Activated CD4-positive, alpha-beta T cell treated with anti-CD3 and anti-CD28 coated beads, Interleukin-2, amount 50 U/mL, for 1 hour (primary cell): ENCODE measurements around the gene CD63.
"Not testable (repeated sequence)": the region's sequence is repeated elsewhere in the genome, so short reads cannot be mapped to it uniquely, and the experiment has no call there.

Experiments
- DNase-seq: peaks from one replicate; pipeline ENCODE4 v3.0.0-alpha.2; 2020

Gene CD63

DNA sequence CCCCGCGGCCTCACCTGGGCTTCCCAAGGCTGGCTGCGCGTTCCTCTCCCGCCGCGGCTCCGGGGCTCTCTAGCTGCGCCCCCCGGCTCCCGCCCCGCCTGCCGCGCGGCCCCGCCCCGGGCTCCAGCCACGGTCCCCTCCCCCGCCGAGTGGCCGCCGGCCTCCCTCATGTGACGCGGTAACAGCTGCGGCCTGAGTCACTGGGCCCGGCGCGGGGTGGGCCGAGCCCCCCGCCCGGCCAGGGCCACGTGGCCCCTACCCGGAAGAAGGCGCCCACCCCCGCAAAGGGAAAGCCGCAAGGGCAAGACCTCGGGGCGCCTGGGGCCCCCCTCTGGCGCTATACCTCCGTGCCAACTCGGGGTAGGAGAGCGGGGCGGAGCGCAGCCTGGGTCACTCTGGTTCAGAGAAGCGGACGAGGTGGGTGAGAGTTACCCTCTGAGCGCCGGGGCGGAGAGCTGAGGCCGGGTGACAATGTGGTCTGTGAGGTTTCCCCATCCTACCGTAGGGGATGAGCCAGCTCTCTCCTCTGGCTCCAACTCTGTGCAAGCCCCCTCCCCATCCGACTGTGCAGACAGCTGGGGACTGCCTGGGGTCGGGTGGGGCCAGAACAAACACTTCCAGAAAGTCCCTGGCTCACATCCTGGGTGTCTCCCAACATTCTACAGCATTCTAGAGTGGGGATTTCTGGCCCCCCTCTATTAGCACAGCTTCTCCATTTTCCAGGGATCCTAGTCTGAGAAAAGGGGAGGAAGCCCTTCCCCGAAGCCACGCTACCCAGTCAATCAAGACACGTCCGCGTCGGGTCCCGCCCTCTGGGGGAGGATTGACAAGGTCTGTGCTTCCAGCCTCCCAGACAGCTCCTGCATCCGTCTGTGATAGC is at the start of gene CD63:
Gene CD63 (minus strand): TSS at position 71 of the 880 bp plus-strand sequence. CDS start 668 bp downstream, outside the sequence.
- peak; percentile 40 for DNase-seq

- DNase-seq: no peak
Measured at GRCh38 chr12:55777856-55778255, 49.0 kb upstream of the CD63 start.

DNA sequence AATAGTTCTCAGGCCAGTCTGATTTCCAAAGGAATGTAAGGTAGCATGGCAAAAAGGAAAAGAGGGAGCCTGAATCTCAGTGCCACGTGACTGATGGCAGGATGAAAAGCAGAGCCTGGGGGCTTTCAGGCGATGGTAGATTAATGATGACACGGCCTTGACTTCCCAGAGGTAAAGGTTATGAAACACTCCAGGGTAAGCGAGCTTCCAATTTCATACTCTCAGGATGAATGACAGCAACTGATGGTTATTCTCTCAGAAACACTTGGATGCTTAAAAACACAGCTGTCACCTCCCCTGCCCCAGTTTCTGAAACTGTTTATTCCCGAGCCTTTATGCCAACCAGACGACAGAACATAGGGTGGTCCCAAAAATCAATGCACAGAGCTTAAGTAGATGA is 42.9 kb upstream of the CD63 start:
- no peak for DNase-seq

GRCh38 chr12:55767156-55767555 is 38.3 kb upstream of the CD63 start:
- no peak for DNase-seq

DNA sequence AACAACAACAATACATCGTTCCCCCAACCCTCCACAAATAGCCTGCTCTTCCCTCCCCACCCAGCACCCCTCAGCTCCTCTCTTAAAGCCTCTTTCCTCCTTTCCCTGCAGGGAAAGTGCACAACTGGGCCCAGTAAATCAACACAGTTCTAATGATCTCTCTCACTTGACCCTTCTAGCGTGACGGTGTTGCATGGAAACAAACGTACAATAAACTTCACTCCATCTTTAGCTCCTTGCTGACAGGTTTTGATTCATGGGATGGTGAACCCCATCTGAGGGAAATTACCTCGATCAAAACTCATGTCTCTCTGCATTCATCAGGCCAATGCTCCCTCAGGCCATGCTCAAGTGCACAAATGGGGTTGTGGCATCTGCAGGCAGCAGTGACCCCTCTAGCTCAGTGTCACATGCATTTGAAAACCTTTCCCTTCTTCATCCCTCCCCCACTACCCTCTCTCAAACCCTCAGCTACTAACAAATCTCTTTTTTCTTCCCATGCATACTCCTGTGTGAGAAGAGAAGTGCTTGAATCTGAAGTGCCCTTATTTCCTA is 37.0 kb upstream of the CD63 start:
- DNase-seq: no peak

DNA sequence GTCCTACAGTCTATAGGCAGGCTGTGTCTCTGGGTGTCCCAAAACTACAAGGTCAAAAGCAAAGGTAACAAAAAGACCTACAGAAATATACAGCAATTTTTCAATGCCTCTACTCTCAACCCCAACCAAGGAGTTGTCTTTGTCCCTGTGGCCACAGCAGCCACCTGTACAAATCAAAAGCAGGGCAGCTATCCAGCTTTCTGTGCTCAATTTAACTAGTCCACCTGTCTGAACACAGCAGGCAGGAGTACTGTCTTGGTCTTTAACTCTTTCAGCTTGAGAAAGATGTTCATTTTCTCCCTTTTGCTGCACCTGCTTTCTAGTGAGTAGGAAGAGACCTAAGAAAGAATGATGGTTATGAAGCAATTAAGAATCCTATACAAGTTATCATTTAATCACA is 33.8 kb upstream of the CD63 start:
- no peak for DNase-seq

DNA sequence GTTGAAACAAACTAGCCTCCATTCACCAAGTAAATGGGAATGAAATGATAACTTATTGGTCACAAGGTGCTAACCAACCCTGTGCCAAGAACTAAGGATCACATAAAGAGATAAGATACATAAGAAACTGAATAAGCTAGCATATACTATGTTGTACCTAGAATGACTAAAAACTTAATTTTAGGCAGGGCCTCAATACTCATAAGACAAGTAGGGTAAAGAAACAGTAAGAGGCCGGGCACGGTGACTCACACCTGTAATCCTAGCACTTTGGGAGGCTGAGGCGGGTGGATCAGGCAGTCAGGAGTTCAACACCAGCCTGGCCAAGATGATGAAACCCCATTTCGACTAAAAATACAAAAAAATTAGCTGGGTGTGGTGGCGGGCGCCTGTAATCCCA is 31.9 kb upstream of the CD63 start:
- no peak for DNase-seq

- not testable (repeated sequence) for DNase-seq
Measured at GRCh38 chr12:55758575-55758974, 29.8 kb upstream of the CD63 start.

GRCh38 chr12:55757701-55758100 is 28.9 kb upstream of the CD63 start:
- no peak for DNase-seq

DNA sequence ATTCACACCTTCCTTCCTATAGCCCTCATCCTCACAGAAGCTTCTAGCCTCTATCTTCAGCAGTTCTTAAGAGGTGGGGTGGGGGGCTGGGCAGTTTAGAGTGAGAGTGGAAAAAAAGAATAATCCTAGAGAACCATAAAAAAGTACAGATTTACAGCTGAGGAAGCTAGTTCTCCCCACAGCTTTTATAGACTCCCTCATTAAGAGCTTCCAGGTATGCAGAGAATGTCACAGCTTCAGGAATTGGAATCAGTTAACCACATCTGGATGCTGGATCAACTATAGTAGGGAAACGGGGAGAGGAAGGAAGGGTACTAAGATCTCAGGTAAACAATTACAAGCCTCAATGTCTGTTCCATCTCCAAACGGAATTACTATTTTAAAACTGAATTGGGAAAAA is 26.4 kb upstream of the CD63 start:
- DNase-seq: no peak

GRCh38 chr12:55748230-55748993 is 19.6 kb upstream of the CD63 start:
- no peak for DNase-seq

DNA sequence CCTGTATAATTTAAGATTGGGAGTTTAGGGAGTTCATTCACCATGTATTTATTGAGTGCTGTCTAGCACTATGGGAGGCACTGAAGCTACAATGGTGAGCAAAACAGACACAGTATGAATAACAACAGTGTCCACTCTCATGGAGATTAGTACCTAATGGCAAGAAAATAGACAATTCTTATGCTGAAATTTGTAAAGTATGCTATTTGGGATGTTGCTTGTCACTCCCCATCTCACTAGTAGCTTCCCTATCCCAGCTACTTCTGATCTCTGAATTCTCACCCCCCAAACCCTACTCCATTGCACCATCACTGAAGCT is 18.1 kb upstream of the CD63 start:
- no peak for DNase-seq

DNA sequence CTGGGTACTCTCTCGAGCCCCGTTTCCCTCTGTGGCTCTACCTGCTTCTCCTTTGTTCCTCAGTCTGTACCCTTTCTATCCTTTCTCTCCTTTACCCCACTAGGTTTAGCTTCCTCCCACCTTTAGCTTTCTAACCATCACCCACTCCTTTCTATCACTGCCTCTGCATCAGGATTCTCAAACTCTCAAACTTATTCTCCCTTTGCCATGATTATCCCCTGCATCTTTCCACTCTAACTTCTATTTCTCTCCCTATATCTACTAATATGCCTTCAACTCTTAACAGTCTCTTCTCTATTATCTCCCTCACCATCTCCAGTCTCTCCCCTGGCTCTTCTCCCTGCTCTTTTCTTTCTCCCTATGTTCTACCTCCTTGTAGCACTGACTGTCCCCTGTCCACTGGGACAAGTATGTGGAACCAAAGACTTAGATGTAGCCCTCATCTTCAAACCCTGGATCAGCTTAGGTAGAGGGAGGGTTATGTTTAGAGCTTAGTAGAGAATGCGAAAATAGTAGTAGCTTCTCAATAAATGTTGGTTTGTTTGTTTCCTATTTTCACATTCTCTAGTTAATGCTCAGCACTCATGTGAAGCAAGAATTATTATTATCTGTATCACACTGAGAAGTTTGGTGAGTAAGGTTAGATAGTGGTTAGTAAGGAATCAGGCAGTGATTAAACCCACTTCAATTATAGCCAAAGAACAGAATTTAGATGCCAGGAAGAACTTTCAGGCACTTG is 17.5 kb upstream of the CD63 start:
- DNase-seq: no peak

GRCh38 chr12:55745361-55746173 is 16.8 kb upstream of the CD63 start:
- no peak for DNase-seq

- no peak for DNase-seq
Measured at GRCh38 chr12:55744340-55745030, 15.7 kb upstream of the CD63 start.

- DNase-seq: peak; percentile 45
Measured at GRCh38 chr12:55743406-55744339, 14.9 kb upstream of the CD63 start.

GRCh38 chr12:55742719-55743405 is 14.1 kb upstream of the CD63 start, which contains the start of gene GDF11:
GDF11 (plus strand) TSS chr12:55743122; CDS start chr12:55743317, 195 bp downstream.
- DNase-seq: peak; percentile 69

DNA sequence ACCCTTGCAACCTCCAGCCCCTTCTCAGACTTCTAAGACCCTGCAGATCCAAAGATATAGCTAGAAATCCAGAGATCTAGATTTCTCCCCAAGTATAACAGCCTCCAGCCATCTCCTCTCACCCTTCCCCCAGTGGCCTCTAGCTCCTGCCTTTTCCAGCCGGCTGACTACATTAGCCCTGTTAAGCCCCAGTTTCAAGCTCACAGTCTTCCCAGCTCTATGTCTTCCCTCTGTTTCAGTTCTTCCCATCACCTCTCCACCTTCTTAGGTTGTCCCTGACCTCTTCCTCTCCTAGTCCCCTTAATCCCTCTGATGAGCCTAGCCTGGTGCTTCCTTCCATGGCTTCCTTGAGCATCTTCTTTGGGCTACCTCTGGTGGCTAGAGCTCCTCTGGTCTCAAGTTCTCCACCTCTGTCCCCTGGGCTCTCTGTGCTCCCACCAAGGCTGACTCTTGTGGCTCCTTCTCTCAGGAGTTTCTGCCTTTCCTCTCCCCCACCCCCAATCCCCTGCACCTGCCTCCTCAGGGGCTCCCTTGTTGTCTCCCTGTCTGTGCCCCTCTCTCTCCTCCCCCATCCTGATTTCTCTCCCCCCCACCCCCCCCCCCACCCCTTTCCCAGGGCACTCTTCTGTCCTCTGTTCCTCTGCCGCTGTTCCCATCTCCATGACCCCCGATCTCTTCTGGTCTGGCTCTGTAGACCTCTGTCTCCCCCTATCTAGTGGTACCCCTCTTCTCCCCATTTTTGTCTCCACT is 13.3 kb upstream of the CD63 start:
- no peak for DNase-seq

DNA sequence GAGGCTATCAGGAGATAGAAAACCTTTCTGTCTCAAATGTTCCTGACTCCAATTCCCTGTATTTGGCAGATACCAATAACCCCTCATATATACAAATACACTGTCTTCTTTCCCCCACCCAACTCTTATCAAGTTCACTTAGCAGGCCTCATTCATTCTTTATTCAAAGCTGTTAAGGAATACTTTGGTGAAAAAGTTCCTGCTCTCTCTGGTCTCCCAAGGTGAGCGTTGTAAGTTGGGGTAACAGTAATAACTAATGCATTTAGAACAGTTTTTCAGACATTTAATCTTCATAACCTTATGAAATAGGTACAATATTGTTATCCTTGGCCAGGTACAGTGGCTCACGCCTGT is 10.2 kb upstream of the CD63 start:
- no peak for DNase-seq
